ENCODE measurements around the gene OXT. TPM values are rescaled to one million over a fixed set of nuclear protein-coding genes. Genes with fewer than 3 reads are reported as not detected.
"Not testable (repeated sequence)": the region's sequence is repeated elsewhere in the genome, so short reads cannot be mapped to it uniquely, and the experiment has no call there.

The OXT gene
- total and polyA plus RNA-seq, 4 donors: 0.75 to 41.6 (median 4.3) TPM

GRCh38 chr20:3116341-3116740 lies 44.9 kb downstream of the OXT start:
- Histone ChIP-seq H3K36me3 (ENCODE audit: control insufficient read depth in 4 of 4, insufficient read depth in 3 of 4, low read depth in 1 of 4, low read length in 3 of 4) (peaks cover 0 to 8% (median under 1%) of the 10 kb centered on the region in 4 donors), H3K4me3 (ENCODE audit: low read depth in 1 of 3, low read length in 3 of 3) (no peak overlapping the region), H3K9ac (ENCODE audit: low read depth in 1 of 2, low read length in 2 of 2) (no peak overlapping the region), H3K27ac (ENCODE audit: low read depth in 1 of 2, low read length in 2 of 2) (no peak overlapping the region), H3K9me3 (ENCODE audit: control insufficient read depth in 4 of 4, low read length in 3 of 4) (no peaks in the 10 kb centered on the region), H3K4me1 (ENCODE audit: control insufficient read depth in 4 of 4, insufficient read depth in 4 of 4, low read length in 3 of 4) (peaks cover 2 to 14% (median 9%) of the 10 kb centered on the region in 4 donors), H3K27me3 (ENCODE audit: control insufficient read depth in 4 of 4, insufficient read depth in 4 of 4, low read length in 3 of 4) (no peaks in the 10 kb centered on the region)
- no peak for TF ChIP-seq YY1 (IDR thresholded peaks at IDR 0.05)
- no peak for TF ChIP-seq FOXA2 (IDR thresholded peaks at IDR 0.05)
- no peak for TF ChIP-seq NR2F2 (IDR thresholded peaks at IDR 0.05)
- no peak for TF ChIP-seq EGR1 (IDR thresholded peaks at IDR 0.05; ENCODE audit: low read depth in 2 of 2)
- TF ChIP-seq, protein P1, sequence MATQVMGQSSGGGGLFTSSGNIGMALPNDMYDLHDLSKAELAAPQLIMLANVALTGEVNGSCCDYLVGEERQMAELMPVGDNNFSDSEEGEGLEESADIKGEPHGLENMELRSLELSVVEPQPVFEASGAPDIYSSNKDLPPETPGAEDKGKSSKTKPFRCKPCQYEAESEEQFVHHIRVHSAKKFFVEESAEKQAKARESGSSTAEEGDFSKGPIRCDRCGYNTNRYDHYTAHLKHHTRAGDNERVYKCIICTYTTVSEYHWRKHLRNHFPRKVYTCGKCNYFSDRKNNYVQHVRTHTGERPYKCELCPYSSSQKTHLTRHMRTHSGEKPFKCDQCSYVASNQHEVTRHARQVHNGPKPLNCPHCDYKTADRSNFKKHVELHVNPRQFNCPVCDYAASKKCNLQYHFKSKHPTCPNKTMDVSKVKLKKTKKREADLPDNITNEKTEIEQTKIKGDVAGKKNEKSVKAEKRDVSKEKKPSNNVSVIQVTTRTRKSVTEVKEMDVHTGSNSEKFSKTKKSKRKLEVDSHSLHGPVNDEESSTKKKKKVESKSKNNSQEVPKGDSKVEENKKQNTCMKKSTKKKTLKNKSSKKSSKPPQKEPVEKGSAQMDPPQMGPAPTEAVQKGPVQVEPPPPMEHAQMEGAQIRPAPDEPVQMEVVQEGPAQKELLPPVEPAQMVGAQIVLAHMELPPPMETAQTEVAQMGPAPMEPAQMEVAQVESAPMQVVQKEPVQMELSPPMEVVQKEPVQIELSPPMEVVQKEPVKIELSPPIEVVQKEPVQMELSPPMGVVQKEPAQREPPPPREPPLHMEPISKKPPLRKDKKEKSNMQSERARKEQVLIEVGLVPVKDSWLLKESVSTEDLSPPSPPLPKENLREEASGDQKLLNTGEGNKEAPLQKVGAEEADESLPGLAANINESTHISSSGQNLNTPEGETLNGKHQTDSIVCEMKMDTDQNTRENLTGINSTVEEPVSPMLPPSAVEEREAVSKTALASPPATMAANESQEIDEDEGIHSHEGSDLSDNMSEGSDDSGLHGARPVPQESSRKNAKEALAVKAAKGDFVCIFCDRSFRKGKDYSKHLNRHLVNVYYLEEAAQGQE (IDR thresholded peaks at IDR 0.05): no peak
- no peak for TF ChIP-seq CTCF (IDR thresholded peaks at IDR 0.05; ENCODE audit: low read depth, low read length, missing input control)
- no peak for TF ChIP-seq RAD21 (IDR thresholded peaks at IDR 0.05)
- no peak for TF ChIP-seq SP1 (IDR thresholded peaks at IDR 0.05)
- TF ChIP-seq RXRA (IDR thresholded peaks at IDR 0.05): no peak
- no peak for TF ChIP-seq FOXA1 (IDR thresholded peaks at IDR 0.05)
- TF ChIP-seq GABPA (IDR thresholded peaks at IDR 0.05 in 1 of 2, conservative IDR thresholded peaks at IDR 0.05 in 1 of 2): no peak
- no peak for TF ChIP-seq JUND (IDR thresholded peaks at IDR 0.05)
- no peak for TF ChIP-seq HNF4A (conservative IDR thresholded peaks at IDR 0.05)
- no peak for TF ChIP-seq ZBTB33 (IDR thresholded peaks at IDR 0.05)
- TF ChIP-seq HNF4G (IDR thresholded peaks at IDR 0.05): no peak
- TF ChIP-seq ATF3 (IDR thresholded peaks at IDR 0.05): no peak
- WGBS: 86% methylated on average over 4 of the region's 4 CpGs
- no peak for DNase-seq (ENCODE audit: low spot score)

- not testable (repeated sequence) for H3K27me3 ChIP-seq (ENCODE audit: control insufficient read depth in 4 of 4, insufficient read depth in 4 of 4, low read length in 3 of 4); H3K9ac ChIP-seq (ENCODE audit: low read depth in 1 of 2, low read length in 2 of 2); H3K4me3 ChIP-seq (ENCODE audit: low read depth in 1 of 3, low read length in 3 of 3); H3K9me3 ChIP-seq (ENCODE audit: control insufficient read depth in 4 of 4, low read length in 3 of 4)
- Histone ChIP-seq H3K36me3 (ENCODE audit: control insufficient read depth in 4 of 4, insufficient read depth in 3 of 4, low read depth in 1 of 4, low read length in 3 of 4) (peaks cover 0 to 17% (median 12%) of the 10 kb centered on the region in 4 donors), H3K27ac (ENCODE audit: low read depth in 1 of 2, low read length in 2 of 2) (peak overlapping the region in 1 of 2 donors; percentile 32), H3K4me1 (ENCODE audit: control insufficient read depth in 4 of 4, insufficient read depth in 4 of 4, low read length in 3 of 4) (peaks cover 2 to 16% (median 9%) of the 10 kb centered on the region in 4 donors)
- peak; percentile 50 for DNase-seq (ENCODE audit: low spot score)
- TF ChIP-seq ATF3 (IDR thresholded peaks at IDR 0.05) (peak; percentile 95), YY1 (IDR thresholded peaks at IDR 0.05) (peak; percentile 75), HNF4A (conservative IDR thresholded peaks at IDR 0.05) (peak; percentile 18 to 25), SP1 (IDR thresholded peaks at IDR 0.05) (peak; percentile 46), NR2F2 (IDR thresholded peaks at IDR 0.05) (peak; percentile 34), RXRA (IDR thresholded peaks at IDR 0.05) (peak; percentile 26 to 37), CTCF (IDR thresholded peaks at IDR 0.05; ENCODE audit: low read depth, low read length, missing input control) (peak; percentile 83), RAD21 (IDR thresholded peaks at IDR 0.05) (peak; percentile 73 to 78), JUND (IDR thresholded peaks at IDR 0.05) (peak in 1 of 2 donors; percentile 51)
- TF ChIP-seq, protein P1 (IDR thresholded peaks at IDR 0.05): peak; percentile 17
- 30% methylated on average over 14 of the region's 14 CpGs for WGBS
Measured at GRCh38 chr20:3117839-3118379, 46.5 kb downstream of the OXT start.

Measured in liver (tissue), 9 donors.